Suprapubic skin (tissue), 3 donors: ENCODE measurements around the gene KCNJ6.

Experiments used
- CTCF ChIP-seq, 2 donors: fragments of 200-600 bp in 1 of 2; fragments of 450-650 bp in 1 of 2; sonication (generic) in 1 of 2; IDR thresholded peaks; one replicate each; pipeline ENCODE4 v1.5.1; 2016 to 2019; ENCODE audit warnings: antibody characterized with exemption in 2 of 2, mild to moderate bottlenecking in 1 of 2, moderate library complexity in 1 of 2
- EP300 ChIP-seq: sonication (generic); formaldehyde crosslinking; IDR thresholded peaks from one replicate; pipeline ENCODE4 v1.6.1; 2017; ENCODE audit warnings: antibody characterized with exemption

- no peak for TF ChIP-seq CTCF (IDR thresholded peaks at IDR 0.05)
- no peak for TF ChIP-seq EP300
Measured at GRCh38 chr21:37628362-37628761, 287.9 kb downstream of the KCNJ6 start.
